ENCODE measurements around the gene FAM90A1. TPM values are rescaled to one million over a fixed set of nuclear protein-coding genes. Genes with fewer than 3 reads are reported as not detected.
A peak's percentile ranks its signal among the peaks of the same experiment; 100 is the strongest.
"Not testable (repeated sequence)": the region's sequence is repeated elsewhere in the genome, so short reads cannot be mapped to it uniquely, and the experiment has no call there.

Gene FAM90A1
- total RNA-seq, 1 donor from 2014 or later, result 0.14 TPM

- no peak for DNase-seq
- Mint-ChIP-seq H3K4me3 (no peak overlapping the region), H3K36me3 (ENCODE audit: low read depth) (no peaks in the 10 kb centered on the region), H3K27ac (no peak overlapping the region), H3K27me3 (no peaks in the 10 kb centered on the region), H3K9me3 (no peaks in the 10 kb centered on the region), H3K4me1 (peaks cover 3% of the 10 kb centered on the region)
- intact Hi-C loops (cut with micrococcal nuclease), result no loop called here
These were observed 1.1 kb downstream of the FAM90A1 start for GRCh38 chr12:8226355-8226754.

GRCh38 chr12:8224782-8225181 is 2.6 kb downstream of the FAM90A1 start:
- H3K9me3 Mint-ChIP-seq; H3K4me3 Mint-ChIP-seq; H3K27me3 Mint-ChIP-seq; H3K27ac Mint-ChIP-seq; H3K4me1 Mint-ChIP-seq; H3K36me3 Mint-ChIP-seq (ENCODE audit: low read depth); DNase-seq; intact Hi-C loops (cut with micrococcal nuclease): not testable (repeated sequence)

GRCh38 chr12:8223646-8224045 is 3.8 kb downstream of the FAM90A1 start:
- H3K36me3 Mint-ChIP-seq (ENCODE audit: low read depth); H3K27ac Mint-ChIP-seq; DNase-seq; H3K27me3 Mint-ChIP-seq; H3K4me1 Mint-ChIP-seq; H3K4me3 Mint-ChIP-seq; intact Hi-C loops (cut with micrococcal nuclease); H3K9me3 Mint-ChIP-seq: not testable (repeated sequence)

- H3K9me3 Mint-ChIP-seq; DNase-seq; H3K4me1 Mint-ChIP-seq; intact Hi-C loops (cut with micrococcal nuclease); H3K27me3 Mint-ChIP-seq; H3K4me3 Mint-ChIP-seq; H3K36me3 Mint-ChIP-seq (ENCODE audit: low read depth); H3K27ac Mint-ChIP-seq: not testable (repeated sequence)
These were observed 5.1 kb downstream of the FAM90A1 start for GRCh38 chr12:8222303-8222702.

GRCh38 chr12:8221844-8222243 is 5.6 kb downstream of the FAM90A1 start:
- H3K27me3 Mint-ChIP-seq; H3K36me3 Mint-ChIP-seq (ENCODE audit: low read depth); H3K4me1 Mint-ChIP-seq; DNase-seq; H3K9me3 Mint-ChIP-seq; intact Hi-C loops (cut with micrococcal nuclease); H3K27ac Mint-ChIP-seq; H3K4me3 Mint-ChIP-seq: not testable (repeated sequence)

- not testable (repeated sequence) for H3K36me3 Mint-ChIP-seq (ENCODE audit: low read depth); H3K27me3 Mint-ChIP-seq
These were observed 6.0 kb downstream of the FAM90A1 start for GRCh38 chr12:8221375-8221774.

GRCh38 chr12:8218711-8219382 is 8.6 kb downstream of the FAM90A1 start:
- H3K4me1 Mint-ChIP-seq; intact Hi-C loops (cut with micrococcal nuclease): not testable (repeated sequence)

More at GRCh38 chr12:8221375-8221774, 6.0 kb downstream of the FAM90A1 start:
- intact Hi-C loops (cut with micrococcal nuclease); H3K27ac Mint-ChIP-seq; H3K9me3 Mint-ChIP-seq; H3K4me3 Mint-ChIP-seq; H3K4me1 Mint-ChIP-seq; DNase-seq: not testable (repeated sequence)

GRCh38 chr12:8197685-8198308 is 29.6 kb downstream of the FAM90A1 start:
- intact Hi-C loops (cut with micrococcal nuclease); H3K36me3 Mint-ChIP-seq (ENCODE audit: low read depth); H3K9me3 Mint-ChIP-seq; H3K27ac Mint-ChIP-seq; H3K4me3 Mint-ChIP-seq; H3K4me1 Mint-ChIP-seq; DNase-seq; H3K27me3 Mint-ChIP-seq: not testable (repeated sequence)

More at GRCh38 chr12:8218711-8219382, 8.6 kb downstream of the FAM90A1 start:
- DNase-seq; H3K27me3 Mint-ChIP-seq; H3K9me3 Mint-ChIP-seq; H3K36me3 Mint-ChIP-seq (ENCODE audit: low read depth); H3K4me3 Mint-ChIP-seq; H3K27ac Mint-ChIP-seq: not testable (repeated sequence)

- H3K27ac Mint-ChIP-seq; H3K4me3 Mint-ChIP-seq; H3K9me3 Mint-ChIP-seq; H3K36me3 Mint-ChIP-seq (ENCODE audit: low read depth); intact Hi-C loops (cut with micrococcal nuclease); H3K4me1 Mint-ChIP-seq; H3K27me3 Mint-ChIP-seq: not testable (repeated sequence)
- DNase-seq, result peak; percentile 23
These were observed 39.3 kb downstream of the FAM90A1 start for GRCh38 chr12:8188088-8188487.

GRCh38 chr12:8184206-8184605 is 43.2 kb downstream of the FAM90A1 start:
- H3K4me3 Mint-ChIP-seq; H3K36me3 Mint-ChIP-seq (ENCODE audit: low read depth); DNase-seq; H3K9me3 Mint-ChIP-seq; H3K27me3 Mint-ChIP-seq; intact Hi-C loops (cut with micrococcal nuclease); H3K27ac Mint-ChIP-seq: not testable (repeated sequence)
- H3K4me1 Mint-ChIP-seq, result peaks cover 12% of the 10 kb centered on the region

GRCh38 chr12:8183346-8183745 is 44.1 kb downstream of the FAM90A1 start:
- DNase-seq; H3K36me3 Mint-ChIP-seq (ENCODE audit: low read depth); H3K27ac Mint-ChIP-seq; H3K9me3 Mint-ChIP-seq; intact Hi-C loops (cut with micrococcal nuclease); H3K27me3 Mint-ChIP-seq; H3K4me3 Mint-ChIP-seq: not testable (repeated sequence)
- H3K4me1 Mint-ChIP-seq, result peaks cover 12% of the 10 kb centered on the region

- DNase-seq; intact Hi-C loops (cut with micrococcal nuclease); H3K9me3 Mint-ChIP-seq: not testable (repeated sequence)
These were observed 44.5 kb downstream of the FAM90A1 start for GRCh38 chr12:8182923-8183322.

GRCh38 chr12:8181271-8181670 is 46.1 kb downstream of the FAM90A1 start:
- peaks cover 12% of the 10 kb centered on the region for H3K4me1 Mint-ChIP-seq
- H3K27me3 Mint-ChIP-seq; H3K9me3 Mint-ChIP-seq; intact Hi-C loops (cut with micrococcal nuclease); H3K27ac Mint-ChIP-seq; H3K36me3 Mint-ChIP-seq (ENCODE audit: low read depth); DNase-seq: not testable (repeated sequence)
- peak overlapping the region; percentile 81 for H3K4me3 Mint-ChIP-seq

More at GRCh38 chr12:8182923-8183322, 44.5 kb downstream of the FAM90A1 start:
- not testable (repeated sequence) for H3K36me3 Mint-ChIP-seq (ENCODE audit: low read depth); H3K27me3 Mint-ChIP-seq; H3K27ac Mint-ChIP-seq; H3K4me3 Mint-ChIP-seq
- H3K4me1 Mint-ChIP-seq, result peaks cover 12% of the 10 kb centered on the region

- H3K27me3 Mint-ChIP-seq; H3K9me3 Mint-ChIP-seq; intact Hi-C loops (cut with micrococcal nuclease); H3K36me3 Mint-ChIP-seq (ENCODE audit: low read depth): not testable (repeated sequence)
- peak overlapping the region; percentile 85 for H3K4me3 Mint-ChIP-seq
- peak overlapping the region; percentile 83 for H3K27ac Mint-ChIP-seq
- DNase-seq, result peak; percentile 93
- H3K4me1 Mint-ChIP-seq, result peaks cover 12% of the 10 kb centered on the region
These were observed 47.3 kb downstream of the FAM90A1 start for GRCh38 chr12:8179989-8180585.

Measured in activated CD4-positive, alpha-beta T cell treated with anti-CD3 and anti-CD28 coated beads, Interleukin-2, amount 10 ng/mL, durations not matched to agents 24 days and 14 days (primary cell).